ENCODE measurements around the gene ZSWIM9. TPM values are rescaled to one million over a fixed set of nuclear protein-coding genes. Genes with fewer than 3 reads are reported as not detected.

The ZSWIM9 gene
- polyA plus RNA-seq, 1 of the 3 experiments (the other 2 are of a cell fraction) = 2.2 TPM

DNA sequence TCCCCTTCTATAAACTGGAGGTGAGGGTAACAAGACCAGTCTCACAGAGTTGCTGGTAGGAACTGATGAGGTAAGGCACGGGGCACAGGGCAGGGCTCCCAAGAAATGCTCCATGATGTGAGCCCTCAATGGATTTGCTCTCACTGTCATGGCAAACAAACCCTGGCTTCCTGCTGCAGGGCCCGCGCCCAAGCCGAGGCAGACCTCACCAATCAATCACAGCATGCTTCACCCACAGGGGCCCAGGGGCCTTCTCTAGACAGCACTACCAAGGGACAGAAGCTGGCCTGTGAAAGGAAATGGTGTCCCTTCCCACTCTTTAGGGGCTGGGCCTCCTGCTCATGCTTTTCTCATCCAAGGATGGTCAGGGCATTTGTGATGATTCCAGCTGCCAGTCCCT is 33.9 kb upstream of the ZSWIM9 start (continued):
- TF ChIP-seq, protein P1, sequence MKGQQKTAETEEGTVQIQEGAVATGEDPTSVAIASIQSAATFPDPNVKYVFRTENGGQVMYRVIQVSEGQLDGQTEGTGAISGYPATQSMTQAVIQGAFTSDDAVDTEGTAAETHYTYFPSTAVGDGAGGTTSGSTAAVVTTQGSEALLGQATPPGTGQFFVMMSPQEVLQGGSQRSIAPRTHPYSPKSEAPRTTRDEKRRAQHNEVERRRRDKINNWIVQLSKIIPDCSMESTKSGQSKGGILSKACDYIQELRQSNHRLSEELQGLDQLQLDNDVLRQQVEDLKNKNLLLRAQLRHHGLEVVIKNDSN (IDR thresholded peaks at IDR 0.05; ENCODE audit: borderline replicate concordance, low read depth) = no peak
- TF ChIP-seq RAD21 (IDR thresholded peaks at IDR 0.05; ENCODE audit: low read length) (no peak), GABPA (IDR thresholded peaks at IDR 0.05; ENCODE audit: low read depth) (no peak), FOXM1 (IDR thresholded peaks at IDR 0.05; ENCODE audit: low read depth) (no peak)

GRCh38 chr19:48137411-48137810 is 33.1 kb upstream of the ZSWIM9 start:
- Histone ChIP-seq H4K20me1 (ENCODE audit: insufficient read depth) (no peaks in the 10 kb centered on the region), H3K79me2 (ENCODE audit: insufficient read depth) (no peaks in the 10 kb centered on the region), H2AFZ (ENCODE audit: low read depth) (no peak overlapping the region), H3K27ac (ENCODE audit: low read depth in 2 of 2, low read length in 1 of 2) (no peak overlapping the region), H3K9ac (no peak overlapping the region), H3K4me3 (ENCODE audit: low read depth in 2 of 2, low read length in 1 of 2) (no peak overlapping the region), H3K36me3 (replicated peaks in 1 of 2; ENCODE audit: control insufficient read depth in 1 of 2, insufficient read depth in 2 of 2, low read length in 1 of 2) (peaks cover 0 to 2% of the 10 kb centered on the region in 2 experiments), H3K4me2 (no peak overlapping the region), H3F3A (replicated peaks; ENCODE audit: insufficient read depth) (no peaks in the 10 kb centered on the region), H3K4me1 (ENCODE audit: control insufficient read depth in 1 of 2, insufficient read depth in 2 of 2, low read depth in 1 of 2, low read length in 1 of 2) (peaks cover 0 to 2% of the 10 kb centered on the region in 2 experiments; a peak in 1 of 4 replicates), H3K9me2 (no peaks in the 10 kb centered on the region), H3K27me3 (ENCODE audit: insufficient read depth) (no peaks in the 10 kb centered on the region), H3K9me3 (no peaks in the 10 kb centered on the region)
- ChIA-PET CTCF (interaction anchor here (1.8 to 3.2 kb wide), 2 partner anchors 30 to 31 kb away, joined by 4 to 12 read pairs; no protein-coding TSS in a partner anchor), POLR2A (interaction anchor here (0.7 kb wide), 1 partner anchor 15 kb away, joined by 3 read pairs; no protein-coding TSS in a partner anchor)
- TF ChIP-seq RFX5 (IDR thresholded peaks at IDR 0.05; ENCODE audit: low read length) = no peak
- WGBS (ENCODE audit: low lambda C conversion rate) = 97% methylated on average over 17 of the region's 26 CpGs
- DNase-seq = no peak

DNA sequence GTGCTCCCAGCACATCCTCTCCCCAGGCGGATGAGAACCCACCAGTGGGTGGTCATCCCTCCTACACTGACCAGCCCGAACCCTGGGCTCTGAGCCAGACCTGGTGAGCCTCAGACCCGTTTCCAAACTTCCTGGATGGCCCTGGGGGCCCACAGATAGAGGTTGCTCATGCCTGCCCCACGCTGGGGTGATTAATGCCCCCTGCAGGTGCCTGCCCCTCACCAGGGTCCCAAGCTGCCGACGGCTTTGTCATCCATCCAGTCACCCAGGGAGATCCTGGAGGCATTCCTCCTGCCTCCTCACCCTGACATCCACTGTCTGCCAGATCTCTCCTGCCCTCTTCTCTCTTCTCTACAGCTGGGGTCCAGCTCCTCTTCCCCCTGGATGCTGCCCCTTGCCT is 31.4 kb upstream of the ZSWIM9 start:
- CTCF ChIA-PET = interaction anchor here (1.0 to 3.2 kb wide), 4 partner anchors 13 to 32 kb away, joined by 3 to 12 read pairs (median 5); no protein-coding TSS in a partner anchor
- WGBS (ENCODE audit: low lambda C conversion rate) = 97% methylated on average over 4 of the region's 6 CpGs
- Histone ChIP-seq H3K9me3 (no peaks in the 10 kb centered on the region), H4K20me1 (ENCODE audit: insufficient read depth) (no peaks in the 10 kb centered on the region), H3K9me2 (no peaks in the 10 kb centered on the region), H3K27me3 (ENCODE audit: insufficient read depth) (no peaks in the 10 kb centered on the region), H2AFZ (ENCODE audit: low read depth) (no peak overlapping the region), H3K4me3 (ENCODE audit: low read depth in 2 of 2, low read length in 1 of 2) (no peak overlapping the region), H3K4me2 (no peak overlapping the region), H3F3A (replicated peaks; ENCODE audit: insufficient read depth) (no peaks in the 10 kb centered on the region), H3K27ac (ENCODE audit: low read depth in 2 of 2, low read length in 1 of 2) (no peak overlapping the region), H3K79me2 (ENCODE audit: insufficient read depth) (no peaks in the 10 kb centered on the region), H3K36me3 (replicated peaks in 1 of 2; ENCODE audit: control insufficient read depth in 1 of 2, insufficient read depth in 2 of 2, low read length in 1 of 2) (peaks cover 0 to 4% of the 10 kb centered on the region in 2 experiments), H3K9ac (no peak overlapping the region), H3K4me1 (ENCODE audit: control insufficient read depth in 1 of 2, insufficient read depth in 2 of 2, low read depth in 1 of 2, low read length in 1 of 2) (peaks cover 0 to 2% of the 10 kb centered on the region in 2 experiments; a peak in 1 of 4 replicates)
- DNase-seq = no peak
- no peak for TF ChIP-seq EZH2phosphoT487 (IDR thresholded peaks at IDR 0.05; ENCODE audit: borderline replicate concordance, low read depth)
- TF ChIP-seq EP300 (IDR thresholded peaks at IDR 0.05; ENCODE audit: borderline replicate concordance in 1 of 2, low read depth in 1 of 2, low read length in 1 of 2) = no peak
- no peak for TF ChIP-seq NFIC (IDR thresholded peaks at IDR 0.05; ENCODE audit: borderline replicate concordance)
- TF ChIP-seq RXRA (IDR thresholded peaks at IDR 0.05; ENCODE audit: borderline replicate concordance, low read depth) = no peak
- TF ChIP-seq CHD2 (IDR thresholded peaks at IDR 0.05; ENCODE audit: low read length, partially characterized antibody) = no peak
- TF ChIP-seq YY1 (IDR thresholded peaks at IDR 0.05; ENCODE audit: low read depth) = no peak
- POLR2A ChIA-PET = no interaction called here

All from SK-N-SH (cell line).